Panc1 (cell line): ENCODE results near the gene LDLRAD4. TPM values are rescaled to one million over a fixed set of nuclear protein-coding genes. Genes with fewer than 3 reads are reported as not detected.

ENCODE experiments used
- ATAC-seq: fragments of 200-7000 bp; cut with Tn5 transposase; 2 replicates; pipeline ENCODE4 v1.9.1; 2020; ENCODE audit warnings: mild to moderate bottlenecking, moderate library complexity
- BruUV-seq: library from RNA; stranded (reverse); fragments of 400-500 nt; replicated peaks from 2 replicates; lab custom pipeline; 2021; lab: Mats Ljungman, UMichigan
- CTCF ChIA-PET: fragments of 300-600 bp; sonication (Branson Sonifier 250); formaldehyde crosslinking; loops from one replicate; lab custom pipeline; 2022; ENCODE audit warnings: antibody characterized with exemption; lab: Charles Lee
- POLR2A ChIA-PET: fragments of 300-600 bp; sonication (Branson Sonifier 250); formaldehyde crosslinking; loops from one replicate; lab custom pipeline; 2022; ENCODE audit warnings: antibody characterized with exemption; lab: Charles Lee
- DNase-seq: peaks from one replicate; pipeline ENCODE4 v3.0.0-alpha.2; 2010; ENCODE audit warnings: low read depth, low spot score
- H3K27ac ChIP-seq: 2 replicates; pipeline ENCODE4 v1.5.1; 2011; ENCODE audit warnings: mild to moderate bottlenecking, low read length, inconsistent platforms
- H3K27me3 ChIP-seq: fragments of 200-500 bp; sonication (Bioruptor generic); 2 replicates; pipeline ENCODE4 v1.6.0; 2014; ENCODE audit warnings: low read length, inconsistent platforms; ENCODE audit not compliant: control insufficient read depth, insufficient read depth
- H3K36me3 ChIP-seq: fragments of 200-500 bp; sonication (Bioruptor generic); 2 replicates; pipeline ENCODE4 v1.5.1; 2014; ENCODE audit warnings: inconsistent platforms, mild to moderate bottlenecking, low read length, moderate library complexity; ENCODE audit not compliant: control insufficient read depth, insufficient read depth
- H3K4me1 ChIP-seq: 2 replicates; pipeline ENCODE4 v1.5.1; 2011; ENCODE audit warnings: inconsistent platforms, mild to moderate bottlenecking, low read length, moderate library complexity; ENCODE audit not compliant: control insufficient read depth, insufficient read depth
- H3K4me3 ChIP-seq, 2 experiments: 2 replicates each; pipeline ENCODE4 v1.5.1; 2011 to 2012; ENCODE audit warnings: low read depth in 2 of 2, low read length in 2 of 2, mild to moderate bottlenecking in 2 of 2, inconsistent platforms in 1 of 2, moderate library complexity in 1 of 2
- H3K9me3 ChIP-seq: fragments of 200-500 bp; sonication (Bioruptor generic); 2 replicates; pipeline ENCODE4 v1.5.1; 2014; ENCODE audit warnings: low read depth, mild to moderate bottlenecking, inconsistent platforms, low read length, moderate library complexity; ENCODE audit not compliant: control insufficient read depth, insufficient read depth
- CTCF ChIP-seq: fragments of 450-650 bp; IDR thresholded peaks from 2 replicates; pipeline ENCODE4 v1.5.1; 2017; ENCODE audit warnings: mild to moderate bottlenecking
- POLR2AphosphoS5 ChIP-seq: IDR thresholded peaks from 2 replicates; pipeline ENCODE4 v1.6.1; 2012; ENCODE audit warnings: mild to moderate bottlenecking, low read depth, low read length, moderate library complexity
- REST ChIP-seq, 2 experiments: IDR thresholded peaks; 2 replicates each; pipeline ENCODE4 v1.6.1; 2011 to 2012; ENCODE audit warnings: low read depth in 2 of 2, control low read depth in 1 of 2, low read length in 1 of 2, mild to moderate bottlenecking in 1 of 2, moderate library complexity in 1 of 2; ENCODE audit not compliant: insufficient read depth in 1 of 2
- SIN3A ChIP-seq: IDR thresholded peaks from 2 replicates; pipeline ENCODE4 v1.6.1; 2012; ENCODE audit warnings: low read depth, mild to moderate bottlenecking, low read length, moderate library complexity, borderline replicate concordance; ENCODE audit not compliant: insufficient read depth
- TCF7L2 ChIP-seq: IDR thresholded peaks from 2 replicates; pipeline ENCODE4 v1.6.1; 2011; ENCODE audit warnings: mild to moderate bottlenecking, low read depth, low read length, inconsistent platforms
- in situ Hi-C: cut with HindIII; loops from 2 replicates; pipeline ENCODE4 v1.10.0; 2016; ENCODE audit warnings: low sequenced_read_pairs, low pct_unique_long_range_greater_than_20kb
- intact Hi-C: fragments of 100-400 bp; cut with micrococcal nuclease; formaldehyde crosslinking; loops from one replicate; pipeline ENCODE4 v1.10.0; 2022; ENCODE audit not compliant: unreplicated experiment
- total RNA-seq: library from RNA; stranded (reverse); gene quantifications from one replicate; pipeline ENCODE4 v1.2.1, GENCODE V29; 2021; ENCODE audit not compliant: unreplicated experiment

LDLRAD4 gene
- total RNA-seq, 1 experiment from 2014 or later = 0.28 TPM

DNA sequence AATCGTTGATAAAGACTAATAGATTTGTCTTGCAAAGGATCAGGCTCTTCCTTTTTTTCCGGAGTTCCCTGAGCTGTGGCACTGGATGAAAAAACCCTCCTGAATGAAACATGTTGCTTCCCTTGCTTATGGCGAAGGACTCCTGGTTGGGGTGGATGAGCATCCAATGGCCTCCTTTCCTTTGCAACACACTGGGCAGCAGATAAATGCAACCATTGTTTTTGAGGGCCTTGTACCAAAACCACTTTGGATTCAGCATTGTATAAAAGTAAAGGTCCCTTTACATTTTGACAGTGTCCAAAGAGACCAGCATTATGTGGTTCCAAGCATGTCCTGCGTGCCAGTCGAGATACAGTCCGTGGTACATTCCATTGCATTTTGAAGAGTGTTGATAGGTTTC, 463.1 kb downstream of the LDLRAD4 start:
- no TSS peak for BruUV-seq
- in situ Hi-C loops = no loop called here

GRCh38 chr18:13684546-13684945, 466.0 kb downstream of the LDLRAD4 start:
- Histone ChIP-seq H3K9me3 (no peaks in the 10 kb centered on the region), H3K4me1 (no peaks in the 10 kb centered on the region), H3K36me3 (no peaks in the 10 kb centered on the region; the same call in 1 of the 2 replicates), H3K27me3 (no peaks in the 10 kb centered on the region), H3K27ac (no peak overlapping the region), H3K4me3 (no peak overlapping the region)
- intact Hi-C loops (no loop called here), in situ Hi-C loops (no loop called here)
- TF ChIP-seq CTCF (no peak), REST (IDR thresholded peaks at IDR 0.05; ENCODE audit: insufficient read depth in 1 of 2, low read depth in 2 of 2, low read length in 1 of 2) (no peak), SIN3A (no peak), POLR2AphosphoS5 (no peak), TCF7L2 (no peak)
- CTCF ChIA-PET = no interaction called here
- ATAC-seq (no peak), DNase-seq (no peak)
- POLR2A ChIA-PET = no interaction called here
- BruUV-seq = no TSS peak

More for the DNA sequence above, 463.1 kb downstream of the LDLRAD4 start:
- Histone ChIP-seq H3K36me3 (no peaks in the 10 kb centered on the region; the same call in 1 of the 2 replicates), H3K27me3 (no peaks in the 10 kb centered on the region), H3K9me3 (no peaks in the 10 kb centered on the region; the same call in 1 of the 2 replicates), H3K4me3 (no peak overlapping the region), H3K4me1 (no peaks in the 10 kb centered on the region), H3K27ac (no peak overlapping the region)
- no peak for ATAC-seq
- intact Hi-C loops = no loop called here
- ChIA-PET CTCF (no interaction called here), POLR2A (no interaction called here)
- no peak for TF ChIP-seq SIN3A
- no peak for TF ChIP-seq CTCF
- no peak for TF ChIP-seq REST (IDR thresholded peaks at IDR 0.05; ENCODE audit: insufficient read depth in 1 of 2, low read depth in 2 of 2, low read length in 1 of 2)
- no peak for TF ChIP-seq TCF7L2
- no peak for TF ChIP-seq POLR2AphosphoS5
- no peak for DNase-seq
